Stimulated activated CD4-positive, alpha-beta T cell treated with anti-CD3 and anti-CD28 coated beads, Interleukin-15, amount 100 ng/mL, for 48 hours (primary cell): ENCODE measurements around the gene PDGFRA.
"Not testable (repeated sequence)": the region's sequence is repeated elsewhere in the genome, so short reads cannot be mapped to it uniquely, and the experiment has no call there.

Experiments
- DNase-seq, 2 donors: peaks; one replicate each; pipeline ENCODE4 v3.0.0-alpha.2; 2020; ENCODE audit warnings: low read depth in 2 of 2

PDGFRA gene

DNA sequence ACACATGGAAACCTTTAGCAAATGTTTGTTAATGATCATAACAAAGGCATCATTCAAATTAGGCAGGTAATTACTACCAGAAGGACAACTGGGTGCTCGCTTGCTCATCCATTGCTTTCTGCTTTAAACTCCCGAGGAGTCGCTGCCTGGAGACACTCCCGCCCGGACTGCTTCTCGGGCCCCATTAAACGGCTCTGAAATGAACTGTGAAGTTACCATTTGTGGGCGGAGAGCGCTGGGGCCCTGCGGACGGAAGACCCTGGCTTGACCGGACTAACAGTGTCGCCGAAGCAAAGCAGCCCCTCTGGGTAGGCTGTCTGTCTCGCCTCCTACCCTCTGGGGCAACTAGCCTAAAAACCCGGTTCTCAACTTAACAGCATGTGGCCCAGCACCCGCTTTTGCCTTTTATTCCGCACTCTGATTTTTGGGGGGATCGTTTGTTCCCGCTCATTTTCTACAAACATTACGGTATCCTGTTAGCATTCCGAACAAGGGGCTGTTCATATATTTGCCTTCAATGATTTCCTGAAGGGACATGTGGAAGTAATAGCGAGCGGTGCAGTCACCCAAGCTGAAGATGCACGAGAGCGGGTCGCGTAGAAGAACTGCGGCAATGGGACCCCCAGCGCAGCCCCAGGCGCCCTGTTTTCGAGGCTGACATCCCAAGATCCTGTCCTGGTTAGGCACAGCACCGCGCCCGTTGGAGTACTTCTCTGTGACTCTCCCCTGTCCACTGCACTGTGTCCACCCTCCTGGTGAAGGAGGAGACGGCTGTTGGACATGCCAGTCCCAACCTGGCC lies 1.6 kb upstream of the PDGFRA start:
- no peak for DNase-seq

- peak; percentile 25 to 51 for DNase-seq
Observed at GRCh38 chr4:54228056-54228527, 1.0 kb upstream of the PDGFRA start.

DNA sequence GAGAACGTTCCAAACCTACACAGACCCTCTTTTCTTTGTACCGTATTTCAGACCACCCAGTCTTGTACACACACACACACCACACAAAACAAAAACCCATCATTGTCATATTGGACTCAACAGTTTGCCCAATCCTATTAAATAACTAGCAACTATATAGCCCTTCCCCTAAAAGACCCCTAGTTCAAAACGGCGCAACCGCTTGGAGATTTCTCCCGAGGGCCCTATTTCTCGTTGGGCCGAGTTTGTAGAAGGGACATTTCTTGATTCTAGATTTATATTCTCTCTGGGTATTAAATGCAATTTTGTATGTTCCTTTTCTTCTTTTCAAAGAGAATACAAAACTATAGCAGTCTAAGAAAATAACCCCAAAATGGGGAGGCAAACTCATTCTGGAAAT lies 547 bp upstream of the PDGFRA start:
- no peak for DNase-seq

DNA sequence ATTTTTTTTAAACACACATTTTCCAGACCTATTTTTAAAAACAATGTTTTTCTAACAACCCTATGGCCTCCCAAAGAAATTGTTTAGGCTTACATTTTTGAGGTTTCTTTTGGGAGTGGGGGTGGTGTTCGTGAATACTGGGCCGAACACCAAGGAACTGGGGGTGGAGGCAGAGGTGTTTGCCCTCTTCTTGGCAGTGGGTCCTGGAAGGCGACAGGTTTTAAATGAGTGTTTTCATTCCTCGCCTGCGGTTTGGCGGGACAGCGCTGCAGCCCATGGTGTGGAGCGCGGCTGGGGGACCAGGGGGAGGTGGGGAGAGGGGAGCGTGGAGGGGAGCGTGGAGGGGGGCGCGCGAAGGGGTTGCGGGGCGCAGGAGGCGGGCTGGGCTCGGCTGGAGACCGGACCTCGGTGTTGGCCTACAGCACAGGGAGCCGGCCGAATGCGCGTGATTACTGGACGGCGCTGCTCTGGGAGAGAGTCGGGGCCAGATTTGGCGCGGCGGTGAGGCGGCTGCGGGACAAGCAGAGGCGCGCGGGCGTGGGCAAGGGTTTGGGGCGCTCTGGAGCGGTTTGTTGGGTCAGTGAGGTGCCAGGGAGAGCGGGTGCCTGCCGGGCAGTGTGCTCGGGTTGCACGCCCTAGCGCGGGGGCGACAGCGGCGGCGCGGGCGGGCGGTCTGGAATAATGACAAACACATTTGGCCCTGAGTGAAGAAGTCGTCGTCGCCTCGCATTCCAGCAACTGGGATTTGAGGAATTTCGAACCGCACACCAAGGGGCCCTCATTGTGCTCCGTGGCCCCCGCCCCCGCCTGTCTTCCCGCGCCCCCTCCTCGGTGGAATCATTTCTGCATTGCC lies 764 bp downstream of the PDGFRA start:
- no peak for DNase-seq

- no peak for DNase-seq
Observed at GRCh38 chr4:54230484-54231418, 1.7 kb downstream of the PDGFRA start.

GRCh38 chr4:54231419-54231767 lies 2.3 kb downstream of the PDGFRA start:
- DNase-seq: no peak

DNA sequence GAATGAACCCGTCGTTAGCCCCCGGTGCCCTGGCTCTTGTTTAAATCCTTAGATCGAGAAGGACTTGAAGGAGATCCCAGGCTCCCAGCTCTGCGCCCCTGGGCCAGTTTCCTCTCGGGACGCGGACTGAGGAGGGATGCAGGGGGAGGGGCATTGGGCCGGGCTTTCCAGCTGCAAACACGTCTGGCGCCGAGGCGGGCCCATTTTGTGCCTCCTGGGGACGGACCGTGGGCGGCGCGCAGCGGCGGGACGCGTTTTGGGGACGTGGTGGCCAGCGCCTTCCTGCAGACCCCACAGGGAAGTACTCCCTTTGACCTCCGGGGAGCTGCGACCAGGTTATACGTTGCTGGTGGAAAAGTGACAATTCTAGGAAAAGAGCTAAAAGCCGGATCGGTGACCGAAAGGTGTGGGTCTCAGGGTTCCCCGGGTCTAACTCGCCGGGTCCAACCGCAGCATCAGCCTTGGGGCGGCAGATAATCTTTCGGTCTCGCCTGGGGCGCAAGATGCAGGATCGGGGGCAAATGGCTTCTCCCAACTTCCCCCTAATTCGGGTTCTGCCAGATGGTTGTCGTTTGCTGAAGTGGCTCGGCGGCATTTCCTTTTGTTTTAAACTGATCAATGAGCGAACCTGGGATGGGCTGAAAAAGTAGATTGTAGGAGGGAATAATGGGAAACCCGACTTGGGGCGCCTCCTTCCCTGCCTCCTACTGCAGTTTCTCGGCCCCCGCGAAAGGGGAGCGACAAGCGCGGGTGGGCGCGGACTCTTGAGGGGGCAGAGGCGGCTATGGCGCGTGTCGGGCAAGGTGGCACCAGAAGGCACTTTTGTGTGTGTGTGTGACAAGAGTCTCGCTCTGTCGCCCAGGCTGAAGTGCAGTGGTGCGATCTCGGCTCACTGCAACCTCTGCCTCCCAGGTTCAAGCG lies 2.9 kb downstream of the PDGFRA start:
- no peak for DNase-seq

DNA sequence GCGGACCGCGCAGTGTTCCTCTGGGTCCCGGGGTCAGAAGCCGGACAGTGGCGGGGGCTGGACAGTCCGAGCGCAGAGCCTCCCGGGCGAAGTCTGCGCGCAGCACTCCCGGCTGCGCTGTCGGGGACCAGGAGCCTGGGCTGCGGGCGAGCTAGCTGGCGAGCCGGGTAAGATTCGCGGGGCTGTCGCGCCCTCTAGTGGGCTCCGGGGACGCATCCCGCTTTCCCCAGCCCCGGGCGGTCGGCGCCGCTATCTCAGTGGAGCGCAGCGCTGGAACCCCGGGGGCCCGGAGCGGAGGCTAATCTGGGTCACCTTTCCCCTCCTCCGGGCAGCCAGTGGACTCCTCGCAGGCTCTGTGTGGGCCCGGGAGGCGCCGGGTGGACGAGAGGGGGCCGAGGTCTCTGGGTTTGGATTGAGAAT lies 4.2 kb downstream of the PDGFRA start:
- peak; percentile 67 to 72 for DNase-seq

- peak; percentile 47 to 48 for DNase-seq
Observed at GRCh38 chr4:54233697-54234496, 4.8 kb downstream of the PDGFRA start.

- DNase-seq: no peak
Observed at GRCh38 chr4:54234497-54235205, 5.6 kb downstream of the PDGFRA start.

GRCh38 chr4:54236316-54236715 lies 7.2 kb downstream of the PDGFRA start:
- DNase-seq: not testable (repeated sequence)

DNA sequence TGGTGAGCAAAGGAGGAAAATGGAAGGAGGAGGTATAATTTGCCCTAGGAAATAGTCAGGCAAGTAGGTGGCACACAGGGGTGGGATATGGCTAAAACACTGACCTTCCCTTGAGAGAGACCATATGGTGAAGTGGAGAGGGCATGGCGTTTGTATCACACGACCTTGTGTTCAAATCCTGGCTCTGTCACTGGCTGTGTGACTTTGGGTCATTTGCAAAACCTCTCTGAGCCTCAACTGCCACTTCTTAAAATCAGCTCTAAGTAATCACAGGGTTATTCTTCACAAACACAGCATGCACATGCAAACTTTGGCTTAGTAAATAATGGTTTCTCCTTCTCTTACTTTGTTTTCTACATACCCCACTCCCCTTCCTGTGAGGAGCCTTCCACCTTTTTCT lies 8.7 kb downstream of the PDGFRA start:
- no peak for DNase-seq

GRCh38 chr4:54238389-54238788 lies 9.3 kb downstream of the PDGFRA start:
- no peak for DNase-seq

DNA sequence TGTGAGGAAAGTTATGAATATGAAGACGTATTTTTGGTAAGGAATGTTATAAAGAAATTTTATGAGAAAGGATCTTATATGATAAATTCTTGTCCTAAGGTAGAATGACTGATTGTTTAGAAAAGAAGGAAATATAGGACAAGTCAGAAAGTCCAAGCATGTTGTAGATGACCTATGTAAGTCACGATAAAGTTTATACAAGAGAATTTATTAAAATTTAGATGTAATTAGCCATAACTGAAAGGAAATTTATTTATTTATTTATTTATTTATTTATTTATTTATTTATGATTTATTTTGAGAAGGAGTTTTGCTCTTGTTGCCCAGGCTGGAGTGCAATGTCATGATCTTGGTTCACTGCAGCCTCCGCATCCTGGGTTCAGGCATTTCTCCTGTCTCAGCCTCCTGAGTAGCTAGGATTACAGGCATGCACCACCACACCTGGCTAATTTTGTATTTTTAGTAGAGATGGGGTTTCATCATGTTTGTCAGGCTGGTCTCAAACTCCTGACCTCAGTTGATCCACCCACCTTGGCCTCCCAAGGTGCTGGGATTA lies 12.3 kb downstream of the PDGFRA start:
- not testable (repeated sequence) for DNase-seq

- not testable (repeated sequence) for DNase-seq
Observed at GRCh38 chr4:54243541-54243940, 14.4 kb downstream of the PDGFRA start.

GRCh38 chr4:54252312-54252711 lies 23.2 kb downstream of the PDGFRA start:
- not testable (repeated sequence) for DNase-seq

GRCh38 chr4:54254116-54254914 lies 25.2 kb downstream of the PDGFRA start:
- no peak for DNase-seq

- DNase-seq: no peak
Observed at GRCh38 chr4:54254915-54255246, 25.8 kb downstream of the PDGFRA start.
